HG02840 (cell line): ENCODE measurements around the gene PRICKLE4.
"Not testable (repeated sequence)": the region's sequence is repeated elsewhere in the genome, so short reads cannot be mapped to it uniquely, and the experiment has no call there.

Experiments used
- ATAC-seq: cut with Tn5 transposase; IDR thresholded peaks from one replicate; pipeline ENCODE4 v1.9.1; 2021; ENCODE audit warnings: mild to moderate bottlenecking, moderate library complexity, moderate number of reproducible peaks; ENCODE audit not compliant: unreplicated experiment, low FRiP score

Gene PRICKLE4

GRCh38 chr6:41790045-41790444, 9.5 kb downstream of the PRICKLE4 start:
- ATAC-seq, result no peak

GRCh38 chr6:41791305-41791704, 10.7 kb downstream of the PRICKLE4 start:
- no peak for ATAC-seq

GRCh38 chr6:41791984-41792383, 11.4 kb downstream of the PRICKLE4 start:
- no peak for ATAC-seq

- ATAC-seq, result no peak
Measured at GRCh38 chr6:41796474-41796873, 15.9 kb downstream of the PRICKLE4 start.

GRCh38 chr6:41798901-41799558, 18.4 kb downstream of the PRICKLE4 start:
- ATAC-seq, result no peak

- no peak for ATAC-seq
Measured at GRCh38 chr6:41799559-41799911, 19.0 kb downstream of the PRICKLE4 start.

- no peak for ATAC-seq
Measured at GRCh38 chr6:41801380-41801779, 20.8 kb downstream of the PRICKLE4 start.

- ATAC-seq, result no peak
Measured at GRCh38 chr6:41805830-41806774, 25.5 kb downstream of the PRICKLE4 start.

- no peak for ATAC-seq
Measured at GRCh38 chr6:41811095-41811494, 30.5 kb downstream of the PRICKLE4 start.

GRCh38 chr6:41811946-41812345, 31.4 kb downstream of the PRICKLE4 start:
- not testable (repeated sequence) for ATAC-seq

- ATAC-seq, result no peak
Measured at GRCh38 chr6:41813469-41813868, 32.9 kb downstream of the PRICKLE4 start.

- no peak for ATAC-seq
Measured at GRCh38 chr6:41813956-41814355, 33.4 kb downstream of the PRICKLE4 start.

- no peak for ATAC-seq
Measured at GRCh38 chr6:41814629-41815028, 34.0 kb downstream of the PRICKLE4 start.

GRCh38 chr6:41815587-41815986, 35.0 kb downstream of the PRICKLE4 start:
- no peak for ATAC-seq

- no peak for ATAC-seq
Measured at GRCh38 chr6:41818271-41819054, 37.9 kb downstream of the PRICKLE4 start.

- ATAC-seq, result no peak
Measured at GRCh38 chr6:41821266-41821665, 40.7 kb downstream of the PRICKLE4 start.

- ATAC-seq, result no peak
Measured at GRCh38 chr6:41822021-41822420, 41.4 kb downstream of the PRICKLE4 start.

GRCh38 chr6:41823178-41823577, 42.6 kb downstream of the PRICKLE4 start:
- ATAC-seq, result no peak

- no peak for ATAC-seq
Measured at GRCh38 chr6:41824571-41825569, 44.3 kb downstream of the PRICKLE4 start.
